WTC11 (cell line): ENCODE results near the gene HDAC3. TPM values are rescaled to one million over a fixed set of nuclear protein-coding genes. Genes with fewer than 3 reads are reported as not detected.

Source experiments
- ATAC-seq: fragments of 200-7000 bp; cut with Tn5 transposase; 2 replicates; pipeline ENCODE4 v1.10.0; 2021; ENCODE audit warnings: mild to moderate bottlenecking, moderate library complexity
- CTCF ChIA-PET: fragments of 300-600 bp; sonication (Branson Sonifier 250); formaldehyde crosslinking; loops from one replicate; lab custom pipeline; 2021; ENCODE audit warnings: antibody characterized with exemption; lab: Charles Lee
- POLR2A ChIA-PET: fragments of 350-600 bp; sonication (Branson Sonifier 250); formaldehyde crosslinking; loops from one replicate; lab custom pipeline; 2021; ENCODE audit warnings: antibody characterized with exemption; lab: Charles Lee
- DNase-seq: peaks from one replicate; pipeline ENCODE4 v3.0.0; 2021; ENCODE audit warnings: low spot score
- H3K27ac Mint-ChIP-seq: 2 replicates; pipeline ENCODE4 v1.8.0; 2021; ENCODE audit warnings: mixed read lengths
- H3K27me3 Mint-ChIP-seq: 2 replicates; pipeline ENCODE4 v1.8.0; 2021; ENCODE audit warnings: low read depth, mild to moderate bottlenecking, moderate library complexity, mixed read lengths
- H3K36me3 Mint-ChIP-seq: 2 replicates; pipeline ENCODE4 v1.8.0; 2021; ENCODE audit warnings: mixed read lengths
- H3K4me1 Mint-ChIP-seq: 2 replicates; pipeline ENCODE4 v1.8.0; 2022; ENCODE audit warnings: mixed read lengths
- H3K4me3 Mint-ChIP-seq: 2 replicates; pipeline ENCODE4 v1.8.0; 2021; ENCODE audit warnings: mild to moderate bottlenecking, moderate library complexity, mixed read lengths
- H3K9me3 Mint-ChIP-seq: 2 replicates; pipeline ENCODE4 v1.8.0; 2021; ENCODE audit warnings: mixed read lengths
- AR ChIP-seq: fragments of 250-450 bp; sonication (Bioruptor Pico); IDR thresholded peaks from 2 replicates; pipeline ENCODE4 v1.9.0; 2021; ENCODE audit warnings: mild to moderate bottlenecking
- ATF1 ChIP-seq: sonication (generic); formaldehyde crosslinking; IDR thresholded peaks from 2 replicates; pipeline ENCODE4 v1.8.1; 2023; ENCODE audit warnings: mild to moderate bottlenecking, moderate library complexity, missing genetic modification reagents
- ATF6 ChIP-seq: sonication (generic); formaldehyde crosslinking; IDR thresholded peaks from 2 replicates; pipeline ENCODE4 v1.8.1; 2023; ENCODE audit warnings: mild to moderate bottlenecking, missing genetic modification reagents
- E2F1 ChIP-seq: sonication (generic); formaldehyde crosslinking; IDR thresholded peaks from 2 replicates; pipeline ENCODE4 v1.8.0; 2022; ENCODE audit warnings: mild to moderate bottlenecking, missing genetic modification reagents
- ESRRA ChIP-seq: sonication (generic); formaldehyde crosslinking; IDR thresholded peaks from 2 replicates; pipeline ENCODE4 v1.8.1; 2022; ENCODE audit warnings: mild to moderate bottlenecking, missing genetic modification reagents, borderline replicate concordance
- FOXJ3 ChIP-seq: sonication (generic); formaldehyde crosslinking; IDR thresholded peaks from 2 replicates; pipeline ENCODE4 v1.9.0; 2021; ENCODE audit warnings: missing genetic modification reagents, mild to moderate bottlenecking, borderline replicate concordance
- FOXP4 ChIP-seq: sonication (generic); formaldehyde crosslinking; IDR thresholded peaks from 2 replicates; pipeline ENCODE4 v1.8.0; 2022; ENCODE audit warnings: mild to moderate bottlenecking, missing genetic modification reagents
- JAZF1 ChIP-seq: fragments of 250-450 bp; sonication (Bioruptor Pico); IDR thresholded peaks from 2 replicates; pipeline ENCODE4 v1.9.0; 2021; ENCODE audit warnings: moderate library complexity, mild to moderate bottlenecking, inconsistent platforms
- NFATC4 ChIP-seq: fragments of 250-450 bp; sonication (Bioruptor Pico); IDR thresholded peaks from 2 replicates; pipeline ENCODE4 v1.9.0; 2021; ENCODE audit warnings: mild to moderate bottlenecking
- NFE2L1 ChIP-seq: sonication (generic); formaldehyde crosslinking; IDR thresholded peaks from 2 replicates; pipeline ENCODE4 v1.8.1; 2023; ENCODE audit warnings: missing genetic modification reagents
- NR1H2 ChIP-seq: sonication (generic); formaldehyde crosslinking; IDR thresholded peaks from 2 replicates; pipeline ENCODE4 v1.9.0; 2021; ENCODE audit warnings: mild to moderate bottlenecking, moderate library complexity, missing genetic modification reagents
- NR2C2 ChIP-seq: sonication (generic); formaldehyde crosslinking; IDR thresholded peaks from 2 replicates; pipeline ENCODE4 v1.8.0; 2022; ENCODE audit warnings: mild to moderate bottlenecking, missing genetic modification reagents
- NR3C1 ChIP-seq: sonication (generic); formaldehyde crosslinking; conservative IDR thresholded peaks from 2 replicates; pipeline ENCODE4 v1.8.1; 2023; ENCODE audit warnings: low read depth, mild to moderate bottlenecking, missing genetic modification reagents
- RELA ChIP-seq: sonication (generic); formaldehyde crosslinking; IDR thresholded peaks from 2 replicates; pipeline ENCODE4 v1.8.1; 2022; ENCODE audit warnings: missing genetic modification reagents, mild to moderate bottlenecking, borderline replicate concordance
- RORB ChIP-seq: fragments of 250-450 bp; sonication (Bioruptor Pico); IDR thresholded peaks from 2 replicates; pipeline ENCODE4 v1.9.0; 2021; ENCODE audit warnings: mild to moderate bottlenecking
- SP1 ChIP-seq: sonication (generic); formaldehyde crosslinking; conservative IDR thresholded peaks from 2 replicates; pipeline ENCODE4 v1.8.1; 2022; ENCODE audit warnings: missing genetic modification reagents
- TEAD1 ChIP-seq: sonication (generic); formaldehyde crosslinking; IDR thresholded peaks from 2 replicates; pipeline ENCODE4 v1.8.0; 2022; ENCODE audit warnings: mild to moderate bottlenecking, missing genetic modification reagents
- TEAD4 ChIP-seq: sonication (generic); formaldehyde crosslinking; IDR thresholded peaks from 2 replicates; pipeline ENCODE4 v1.8.0; 2022; ENCODE audit warnings: mild to moderate bottlenecking, missing genetic modification reagents
- ZNF121 ChIP-seq: sonication (generic); formaldehyde crosslinking; IDR thresholded peaks from 2 replicates; pipeline ENCODE4 v1.8.0; 2023; ENCODE audit warnings: missing genetic modification reagents
- ZNF512 ChIP-seq: sonication (generic); formaldehyde crosslinking; IDR thresholded peaks from 2 replicates; pipeline ENCODE4 v1.8.1; 2022; ENCODE audit warnings: missing genetic modification reagents, borderline replicate concordance
- ZNF671 ChIP-seq: fragments of 250-450 bp; sonication (Bioruptor Pico); IDR thresholded peaks from 2 replicates; pipeline ENCODE4 v1.8.0; 2021; ENCODE audit warnings: mild to moderate bottlenecking
- total RNA-seq: library from RNA; stranded (reverse); gene quantifications from 3 replicates; pipeline ENCODE4 v1.2.3, GENCODE V29; 2021
- TF ChIP-seq, protein P1 (sequence below): sonication (generic); formaldehyde crosslinking; IDR thresholded peaks from 2 replicates; pipeline ENCODE4 v1.8.1; 2023; ENCODE audit warnings: mild to moderate bottlenecking, missing genetic modification reagents
- TF ChIP-seq, protein P2 (sequence below): sonication (generic); formaldehyde crosslinking; IDR thresholded peaks from 2 replicates; pipeline ENCODE4 v1.8.0; 2022; ENCODE audit warnings: mild to moderate bottlenecking, missing genetic modification reagents

HDAC3 gene
- total RNA-seq, 1 experiment from 2014 or later = 96.2 TPM

- TF ChIP-seq FOXP4 (CRISPR knock-in tag) (no peak), AR (no peak), NFATC4 (CRISPR knock-in tag) (no peak), ESRRA (CRISPR knock-in tag) (no peak), ATF1 (no peak)
These were observed 6.0 kb downstream of the HDAC3 start (continued) for GRCh38 chr5:141630570-141631140.

GRCh38 chr5:141628175-141628788, 8.4 kb downstream of the HDAC3 start:
- DNase-seq (no peak), ATAC-seq (no peak)
- H3K9me3 Mint-ChIP-seq = no peaks in the 10 kb centered on the region
- H3K4me1 Mint-ChIP-seq = peaks cover 8% of the 10 kb centered on the region
- TF ChIP-seq TEAD4 (no peak), ESRRA (CRISPR knock-in tag) (no peak), NR1H2 (CRISPR knock-in tag) (no peak), NR3C1 (CRISPR knock-in tag) (no peak), RELA (CRISPR knock-in tag) (no peak), NFATC4 (CRISPR knock-in tag) (no peak), JAZF1 (CRISPR knock-in tag) (no peak), ZNF121 (CRISPR knock-in tag) (no peak), ZNF512 (CRISPR knock-in tag) (no peak), E2F1 (CRISPR knock-in tag) (no peak), NFE2L1 (CRISPR knock-in tag) (no peak), SP1 (no peak), TEAD1 (CRISPR knock-in tag) (no peak), ZNF671 (no peak), FOXJ3 (CRISPR knock-in tag) (no peak), ATF6 (CRISPR knock-in tag) (no peak), NR2C2 (no peak), RORB (CRISPR knock-in tag) (no peak)
- TF ChIP-seq, protein P1, sequence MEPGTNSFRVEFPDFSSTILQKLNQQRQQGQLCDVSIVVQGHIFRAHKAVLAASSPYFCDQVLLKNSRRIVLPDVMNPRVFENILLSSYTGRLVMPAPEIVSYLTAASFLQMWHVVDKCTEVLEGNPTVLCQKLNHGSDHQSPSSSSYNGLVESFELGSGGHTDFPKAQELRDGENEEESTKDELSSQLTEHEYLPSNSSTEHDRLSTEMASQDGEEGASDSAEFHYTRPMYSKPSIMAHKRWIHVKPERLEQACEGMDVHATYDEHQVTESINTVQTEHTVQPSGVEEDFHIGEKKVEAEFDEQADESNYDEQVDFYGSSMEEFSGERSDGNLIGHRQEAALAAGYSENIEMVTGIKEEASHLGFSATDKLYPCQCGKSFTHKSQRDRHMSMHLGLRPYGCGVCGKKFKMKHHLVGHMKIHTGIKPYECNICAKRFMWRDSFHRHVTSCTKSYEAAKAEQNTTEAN (CRISPR knock-in tag) = no peak
- TF ChIP-seq, protein P2, sequence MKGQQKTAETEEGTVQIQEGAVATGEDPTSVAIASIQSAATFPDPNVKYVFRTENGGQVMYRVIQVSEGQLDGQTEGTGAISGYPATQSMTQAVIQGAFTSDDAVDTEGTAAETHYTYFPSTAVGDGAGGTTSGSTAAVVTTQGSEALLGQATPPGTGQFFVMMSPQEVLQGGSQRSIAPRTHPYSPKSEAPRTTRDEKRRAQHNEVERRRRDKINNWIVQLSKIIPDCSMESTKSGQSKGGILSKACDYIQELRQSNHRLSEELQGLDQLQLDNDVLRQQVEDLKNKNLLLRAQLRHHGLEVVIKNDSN (CRISPR knock-in tag) = no peak
- no peak overlapping the region for H3K27ac Mint-ChIP-seq
- ChIA-PET POLR2A (no interaction called here), CTCF (interaction anchor here (1.2 to 6.1 kb wide), 3 partner anchors 9 to 41 kb away, joined by 4 to 43 read pairs (median 4); partner anchors contain the start of gene DIAPH1)
- no peaks in the 10 kb centered on the region for H3K27me3 Mint-ChIP-seq
- no peak overlapping the region for H3K4me3 Mint-ChIP-seq
- peaks cover 52% of the 10 kb centered on the region for H3K36me3 Mint-ChIP-seq
